Mesenteric fat pad (tissue), 1 donor: ENCODE data around the gene GATA3. TPM values are rescaled to one million over a fixed set of nuclear protein-coding genes. Genes with fewer than 3 reads are reported as not detected.

ENCODE experiments used
- total RNA-seq: library from RNA; stranded (reverse); fragmentation: NEBNext Ultra II Directional; extraction: Animal tissue kit (Norgen Biotek cat#: 25700); gene quantifications from one replicate; pipeline ENCODE4 v1.2.1, GENCODE V29; 2021
- donor health status: DM: yes; HTN: yes; CAD: no.

GATA3 gene
- total RNA-seq, 1 donor from 2014 or later = 5.5 TPM

Other genes starting within 250 kb of the GATA3 start
- 8.3 TPM for gene TAF3, start 236.2 kb upstream of the GATA3 start, total RNA-seq